Hepatocyte (in vitro differentiated cells): ENCODE measurements around the gene WDCP. TPM values are rescaled to one million over a fixed set of nuclear protein-coding genes. Genes with fewer than 3 reads are reported as not detected.
"Not testable (repeated sequence)": the region's sequence is repeated elsewhere in the genome, so short reads cannot be mapped to it uniquely, and the experiment has no call there.

Experiments
- DNase-seq: peaks from one replicate; pipeline ENCODE4 v3.0.0-alpha.2; 2016; ENCODE audit warnings: low spot score
- H2AFZ ChIP-seq: fragments of 200-600 bp; sonication (generic); 2 replicates; pipeline ENCODE4 v1.6.0; 2016; ENCODE audit warnings: antibody characterized with exemption, mild to moderate bottlenecking
- H3K27ac ChIP-seq: fragments of 200-600 bp; sonication (generic); 2 replicates; pipeline ENCODE4 v1.5.1; 2016; ENCODE audit warnings: mild to moderate bottlenecking
- H3K27me3 ChIP-seq: fragments of 200-600 bp; sonication (generic); 2 replicates; pipeline ENCODE4 v1.6.1; 2016
- H3K36me3 ChIP-seq: fragments of 200-600 bp; sonication (generic); replicated peaks from 2 replicates; pipeline ENCODE4 v1.5.1; 2016; ENCODE audit warnings: low read depth; ENCODE audit not compliant: insufficient read depth
- H3K4me1 ChIP-seq: fragments of 200-600 bp; sonication (generic); 2 replicates; pipeline ENCODE4 v1.5.1; 2016; ENCODE audit warnings: mild to moderate bottlenecking, moderate library complexity; ENCODE audit not compliant: insufficient read depth
- H3K4me2 ChIP-seq: fragments of 200-600 bp; sonication (generic); 2 replicates; pipeline ENCODE4 v1.6.0; 2016
- H3K4me3 ChIP-seq: fragments of 200-600 bp; sonication (generic); 2 replicates; pipeline ENCODE4 v1.5.1; 2016; ENCODE audit warnings: mild to moderate bottlenecking
- H3K79me2 ChIP-seq: fragments of 200-600 bp; sonication (generic); 2 replicates; pipeline ENCODE4 v1.6.0; 2017; ENCODE audit warnings: mild to moderate bottlenecking
- H3K9me2 ChIP-seq: fragments of 200-600 bp; sonication (generic); replicated peaks from 2 replicates; pipeline ENCODE4 v1.6.0; 2017; ENCODE audit warnings: mild to moderate bottlenecking; ENCODE audit not compliant: insufficient read depth
- H3K9me3 ChIP-seq: fragments of 200-600 bp; sonication (generic); 2 replicates; pipeline ENCODE4 v1.5.1; 2016; ENCODE audit warnings: low read depth, mild to moderate bottlenecking
- H4K20me1 ChIP-seq: fragments of 200-600 bp; sonication (generic); 2 replicates; pipeline ENCODE4 v1.6.0; 2016; ENCODE audit warnings: mild to moderate bottlenecking; ENCODE audit not compliant: insufficient read depth, poor library complexity, severe bottlenecking
- EZH2 ChIP-seq: fragments of 200-600 bp; sonication (generic); IDR thresholded peaks from 2 replicates; pipeline ENCODE4 v1.6.1; 2016; ENCODE audit warnings: antibody characterized with exemption, mild to moderate bottlenecking, borderline replicate concordance
- EZH2phosphoT487 ChIP-seq: fragments of 200-600 bp; sonication (generic); IDR thresholded peaks from one replicate; pipeline ENCODE4 v1.6.1; 2018; ENCODE audit warnings: antibody characterized with exemption, mild to moderate bottlenecking, low read depth, moderate library complexity; ENCODE audit not compliant: unreplicated experiment, severe bottlenecking
- WGBS: methylation state at CpG from one replicate; pipeline ENCODE4 v1.1.6; 2016; ENCODE audit warnings: low lambda C conversion rate; ENCODE audit errors: missing lambda C conversion rate; 5-methylcytosine and 5-hydroxymethylcytosine counted together
- polyA plus RNA-seq: library from polyadenylated mRNA; unstranded; fragments of >200 nt; fragmentation: Nextera tagmentation; extraction: Ambion mirVana; gene quantifications from 2 replicates; pipeline ENCODE4 v1.2.1, GENCODE V29; 2016
- total RNA-seq: library from RNA; depleted of rRNA; stranded (reverse); fragments of >200 nt; gene quantifications from 2 replicates; pipeline ENCODE4 v1.2.3, GENCODE V29; 2014
- TF ChIP-seq, protein P1 (sequence below): fragments of 200-600 bp; sonication (generic); IDR thresholded peaks from 2 replicates; pipeline ENCODE4 v1.5.1; 2016; ENCODE audit warnings: antibody characterized with exemption, mild to moderate bottlenecking; ENCODE audit not compliant: poor library complexity

Gene WDCP, protein sequence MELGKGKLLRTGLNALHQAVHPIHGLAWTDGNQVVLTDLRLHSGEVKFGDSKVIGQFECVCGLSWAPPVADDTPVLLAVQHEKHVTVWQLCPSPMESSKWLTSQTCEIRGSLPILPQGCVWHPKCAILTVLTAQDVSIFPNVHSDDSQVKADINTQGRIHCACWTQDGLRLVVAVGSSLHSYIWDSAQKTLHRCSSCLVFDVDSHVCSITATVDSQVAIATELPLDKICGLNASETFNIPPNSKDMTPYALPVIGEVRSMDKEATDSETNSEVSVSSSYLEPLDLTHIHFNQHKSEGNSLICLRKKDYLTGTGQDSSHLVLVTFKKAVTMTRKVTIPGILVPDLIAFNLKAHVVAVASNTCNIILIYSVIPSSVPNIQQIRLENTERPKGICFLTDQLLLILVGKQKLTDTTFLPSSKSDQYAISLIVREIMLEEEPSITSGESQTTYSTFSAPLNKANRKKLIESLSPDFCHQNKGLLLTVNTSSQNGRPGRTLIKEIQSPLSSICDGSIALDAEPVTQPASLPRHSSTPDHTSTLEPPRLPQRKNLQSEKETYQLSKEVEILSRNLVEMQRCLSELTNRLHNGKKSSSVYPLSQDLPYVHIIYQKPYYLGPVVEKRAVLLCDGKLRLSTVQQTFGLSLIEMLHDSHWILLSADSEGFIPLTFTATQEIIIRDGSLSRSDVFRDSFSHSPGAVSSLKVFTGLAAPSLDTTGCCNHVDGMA
- total RNA-seq (6.0 and 6.8 TPM in 2 replicates), polyA plus RNA-seq (1.4 and 2.4 TPM in 2 replicates)

DNA sequence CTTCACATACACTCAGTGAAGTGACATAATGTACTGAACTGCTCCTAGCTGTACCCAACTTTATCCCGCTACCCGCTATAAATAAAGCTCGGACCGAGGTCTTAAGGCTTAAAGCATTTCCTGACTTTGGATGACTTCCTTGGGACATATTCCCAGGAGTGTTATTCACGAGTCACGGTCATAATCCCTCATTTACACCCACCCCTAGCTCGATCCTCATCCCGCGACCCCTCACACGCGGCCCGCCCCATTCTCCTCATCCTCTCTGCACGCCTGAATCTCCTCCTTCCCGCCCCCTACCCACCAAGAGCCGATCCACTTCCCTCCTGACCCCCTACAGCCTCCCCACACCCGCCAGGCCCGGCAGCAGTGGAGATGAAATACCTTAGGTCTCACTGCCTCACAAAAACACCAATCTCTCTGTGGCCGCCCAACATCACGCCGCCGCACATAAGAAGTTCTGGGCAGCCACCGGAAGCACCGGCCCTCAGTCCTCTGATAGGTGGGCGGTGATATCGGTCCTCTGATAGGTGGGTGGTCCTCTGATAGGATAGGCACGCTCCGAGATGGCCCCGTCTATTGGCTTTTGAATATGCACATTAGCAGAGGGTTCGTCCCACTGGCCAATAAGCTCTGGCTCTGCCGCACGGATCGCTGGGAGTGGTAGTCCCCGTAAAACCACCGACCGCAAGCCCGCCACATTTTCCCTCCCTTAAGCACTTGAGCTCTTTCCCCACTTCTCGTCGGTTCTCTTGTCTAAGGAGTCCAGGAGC is at the start of gene WDCP:
WDCP (minus strand) TSS at position 462 of the 773 bp plus-strand sequence. CDS start 7,897 bp downstream, outside the sequence.
- TF ChIP-seq EZH2 (no peak), EZH2phosphoT487 (no peak)
- TF ChIP-seq, protein P1, sequence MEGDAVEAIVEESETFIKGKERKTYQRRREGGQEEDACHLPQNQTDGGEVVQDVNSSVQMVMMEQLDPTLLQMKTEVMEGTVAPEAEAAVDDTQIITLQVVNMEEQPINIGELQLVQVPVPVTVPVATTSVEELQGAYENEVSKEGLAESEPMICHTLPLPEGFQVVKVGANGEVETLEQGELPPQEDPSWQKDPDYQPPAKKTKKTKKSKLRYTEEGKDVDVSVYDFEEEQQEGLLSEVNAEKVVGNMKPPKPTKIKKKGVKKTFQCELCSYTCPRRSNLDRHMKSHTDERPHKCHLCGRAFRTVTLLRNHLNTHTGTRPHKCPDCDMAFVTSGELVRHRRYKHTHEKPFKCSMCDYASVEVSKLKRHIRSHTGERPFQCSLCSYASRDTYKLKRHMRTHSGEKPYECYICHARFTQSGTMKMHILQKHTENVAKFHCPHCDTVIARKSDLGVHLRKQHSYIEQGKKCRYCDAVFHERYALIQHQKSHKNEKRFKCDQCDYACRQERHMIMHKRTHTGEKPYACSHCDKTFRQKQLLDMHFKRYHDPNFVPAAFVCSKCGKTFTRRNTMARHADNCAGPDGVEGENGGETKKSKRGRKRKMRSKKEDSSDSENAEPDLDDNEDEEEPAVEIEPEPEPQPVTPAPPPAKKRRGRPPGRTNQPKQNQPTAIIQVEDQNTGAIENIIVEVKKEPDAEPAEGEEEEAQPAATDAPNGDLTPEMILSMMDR: no peak
- Histone ChIP-seq H3K27ac (no peak within 1 kb of the TSS), H3K36me3 (no peaks in the 10 kb centered on the region), H3K27me3 (no peaks in the 10 kb centered on the region), H3K79me2 (peaks cover 5% of the 10 kb centered on the region), H4K20me1 (no peaks in the 10 kb centered on the region), H3K4me2 (peak within 1 kb of the TSS; percentile 76), H3K4me1 (peaks cover 10% of the 10 kb centered on the region), H3K4me3 (peak within 1 kb of the TSS; percentile 45), H3K9me3 (no peaks in the 10 kb centered on the region), H3K9me2 (no peaks in the 10 kb centered on the region), H2AFZ (peak within 1 kb of the TSS; percentile 58)
- under 1% methylated on average over 30 of the region's 38 CpGs for WGBS
- peak; percentile 97 for DNase-seq

DNA sequence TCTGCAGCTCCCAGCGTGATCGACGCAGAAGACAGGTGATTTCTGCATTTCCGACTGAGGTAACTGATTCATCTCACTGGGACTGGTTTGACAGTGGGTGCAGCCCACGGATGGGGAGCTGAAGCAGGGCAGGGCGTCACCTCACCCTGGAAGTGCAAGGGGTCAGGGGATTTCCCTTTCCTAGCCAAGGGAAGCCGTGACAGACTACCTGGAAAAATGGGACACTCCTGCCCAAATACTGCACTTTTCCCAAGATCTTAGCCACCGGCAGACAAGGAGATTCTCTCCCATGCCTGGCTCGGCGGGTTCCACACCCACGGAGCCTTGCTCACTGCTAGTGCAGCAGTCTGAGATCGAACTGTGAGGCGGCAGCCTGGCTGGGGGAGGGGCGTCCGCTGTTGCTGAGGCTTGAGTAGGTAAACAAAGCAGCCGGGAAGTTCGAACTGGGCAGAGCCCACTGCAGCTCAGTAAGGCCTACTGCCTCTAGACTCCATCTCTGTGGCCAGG is 48.0 kb upstream of the WDCP start:
- H2AFZ ChIP-seq, H3K27ac ChIP-seq, H3K4me3 ChIP-seq, DNase-seq, H3K9me3 ChIP-seq, H3K27me3 ChIP-seq, H3K4me1 ChIP-seq, H3K9me2 ChIP-seq, H4K20me1 ChIP-seq, H3K79me2 ChIP-seq, H3K4me2 ChIP-seq, H3K36me3 ChIP-seq: not testable (repeated sequence)
- 48% methylated on average over 17 of the region's 17 CpGs for WGBS

DNA sequence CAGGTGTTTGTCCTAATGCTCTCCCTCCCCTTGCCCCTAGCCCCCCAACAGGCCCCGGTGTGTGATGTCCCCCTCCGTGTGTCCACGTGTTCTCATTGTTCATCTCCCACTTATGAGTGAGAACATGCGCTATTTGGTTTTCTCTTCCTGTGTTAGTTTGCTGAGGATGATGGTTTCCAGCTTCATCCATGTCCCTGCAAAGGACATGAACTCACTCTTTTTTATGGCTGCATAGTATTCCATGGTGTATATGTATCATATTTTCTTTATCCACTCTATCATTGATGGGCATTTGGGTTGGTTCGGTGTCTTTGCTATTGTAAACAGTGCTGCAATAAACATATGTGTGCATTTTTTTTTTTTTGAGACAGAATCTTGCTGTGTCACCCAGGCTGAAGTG is 46.1 kb upstream of the WDCP start:
- H4K20me1 ChIP-seq, H3K9me2 ChIP-seq, H3K4me2 ChIP-seq, H3K27ac ChIP-seq, H3K27me3 ChIP-seq, DNase-seq, H3K9me3 ChIP-seq, H3K79me2 ChIP-seq, H3K4me3 ChIP-seq, H2AFZ ChIP-seq, H3K4me1 ChIP-seq, H3K36me3 ChIP-seq: not testable (repeated sequence)
- 97% methylated on average over 5 of the region's 5 CpGs for WGBS

DNA sequence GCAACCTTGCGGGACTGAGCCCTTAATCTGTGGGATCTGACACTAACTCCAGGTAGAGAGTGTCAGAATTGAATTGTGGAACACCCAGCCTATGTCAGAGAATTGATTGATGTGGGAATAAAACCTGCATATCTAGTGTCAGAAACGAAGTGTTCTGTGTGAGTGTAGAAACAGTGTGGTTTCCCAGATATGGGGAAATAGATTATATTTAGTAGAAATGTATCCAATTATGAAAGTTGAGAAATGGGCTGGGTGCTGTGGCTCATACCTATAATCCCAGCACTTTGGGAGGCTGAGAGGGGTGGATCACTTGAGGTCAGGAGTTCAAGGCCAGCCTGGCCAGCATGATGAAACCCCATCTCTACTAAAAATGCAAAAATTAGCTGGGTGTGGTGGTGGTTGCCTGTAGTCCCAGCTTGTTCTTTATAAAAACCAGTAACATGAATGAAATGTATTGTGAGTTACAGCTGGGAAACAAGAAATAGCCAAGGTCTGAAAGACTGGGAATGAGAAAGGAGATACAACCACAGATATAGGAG is 41.7 kb upstream of the WDCP start:
- DNase-seq: no peak
- H3K4me1 ChIP-seq: no peaks in the 10 kb centered on the region
- no peaks in the 10 kb centered on the region for H4K20me1 ChIP-seq
- no peaks in the 10 kb centered on the region for H3K36me3 ChIP-seq
- no peak overlapping the region for H2AFZ ChIP-seq
- TF ChIP-seq, protein P1: no peak
- TF ChIP-seq EZH2phosphoT487 (no peak), EZH2 (no peak)
- H3K27me3 ChIP-seq: no peaks in the 10 kb centered on the region
- no peaks in the 10 kb centered on the region for H3K9me2 ChIP-seq
- H3K4me2 ChIP-seq: no peak overlapping the region
- no peaks in the 10 kb centered on the region for H3K79me2 ChIP-seq
- H3K4me3 ChIP-seq: no peak overlapping the region
- 90% methylated on average over 2 of the region's 2 CpGs for WGBS
- H3K9me3 ChIP-seq: no peaks in the 10 kb centered on the region
- no peak overlapping the region for H3K27ac ChIP-seq
